ENCODE measurements around the gene DRC7.
"Not testable (repeated sequence)": the region's sequence is repeated elsewhere in the genome, so short reads cannot be mapped to it uniquely, and the experiment has no call there.

Gene DRC7

GRCh38 chr16:57697896-57698537 lies 3.4 kb downstream of the DRC7 start:
- DNase-seq, result no peak

- no peak for DNase-seq
Observed at GRCh38 chr16:57698812-57699405, 4.3 kb downstream of the DRC7 start.

- no peak for DNase-seq
Observed at GRCh38 chr16:57699481-57699880, 4.9 kb downstream of the DRC7 start.

GRCh38 chr16:57699899-57700298 lies 5.3 kb downstream of the DRC7 start:
- DNase-seq, result no peak

GRCh38 chr16:57700781-57701551 lies 6.4 kb downstream of the DRC7 start:
- DNase-seq, result no peak

DNA sequence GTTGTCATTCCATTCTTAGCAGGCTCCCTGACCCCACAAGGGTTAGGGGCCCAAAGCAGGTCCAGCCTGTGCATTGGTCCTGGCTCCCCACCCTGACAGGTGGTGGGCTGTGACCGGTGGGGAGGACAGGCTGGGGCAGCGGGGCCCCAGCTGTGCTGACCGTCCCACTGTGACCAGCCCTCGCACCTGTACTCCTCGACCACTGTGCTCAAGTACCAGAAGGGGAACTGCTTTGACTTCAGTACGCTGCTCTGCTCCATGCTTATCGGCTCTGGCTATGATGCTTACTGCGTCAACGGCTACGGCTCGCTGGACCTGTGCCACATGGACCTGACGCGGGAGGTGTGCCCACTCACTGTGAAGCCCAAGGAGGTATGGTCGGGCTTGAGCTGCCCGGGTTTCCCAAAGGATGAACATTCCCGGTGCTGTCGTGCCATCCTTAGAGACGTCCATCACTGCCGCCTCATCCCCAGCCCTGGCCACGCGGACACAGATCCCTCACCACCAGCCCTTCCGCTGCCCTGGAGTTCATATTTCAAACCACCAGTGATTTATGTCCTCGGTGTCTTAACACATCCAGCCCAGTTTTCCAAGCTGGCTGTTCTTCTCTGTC lies 7.3 kb downstream of the DRC7 start:
- no peak for DNase-seq

DNA sequence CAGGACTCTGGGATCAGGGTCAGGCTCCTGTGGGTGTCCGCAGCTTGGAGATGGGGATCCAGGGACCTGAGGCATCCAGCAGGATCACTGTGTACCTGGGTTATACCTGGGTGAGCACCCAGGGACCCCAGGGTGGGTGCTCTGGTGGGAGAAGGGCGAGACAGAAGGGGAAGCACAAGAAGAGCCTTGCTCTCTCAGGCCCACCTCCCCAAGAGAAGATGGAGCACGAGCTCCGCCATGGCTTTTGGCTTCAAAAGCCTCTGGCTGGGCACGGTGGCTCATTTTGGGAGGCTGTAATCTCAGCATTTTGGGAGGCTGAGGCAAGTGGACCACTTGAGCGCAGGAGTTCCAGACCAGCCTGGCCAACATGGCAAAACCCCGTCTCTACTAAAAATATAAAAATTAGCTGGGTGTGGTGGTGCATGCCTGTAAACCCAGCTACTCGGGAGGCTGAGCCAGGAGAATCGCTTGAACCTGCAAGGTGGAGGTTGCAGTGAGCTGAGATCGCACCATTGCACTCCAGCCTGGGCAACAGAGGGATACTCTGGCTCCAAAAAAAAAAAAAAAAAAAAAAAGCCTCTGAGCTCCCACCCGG lies 8.9 kb downstream of the DRC7 start:
- no peak for DNase-seq

- no peak for DNase-seq
Observed at GRCh38 chr16:57704011-57704904, 9.7 kb downstream of the DRC7 start.

GRCh38 chr16:57704905-57705852 lies 10.6 kb downstream of the DRC7 start:
- no peak for DNase-seq

- no peak for DNase-seq
Observed at GRCh38 chr16:57706717-57707116, 12.1 kb downstream of the DRC7 start.

DNA sequence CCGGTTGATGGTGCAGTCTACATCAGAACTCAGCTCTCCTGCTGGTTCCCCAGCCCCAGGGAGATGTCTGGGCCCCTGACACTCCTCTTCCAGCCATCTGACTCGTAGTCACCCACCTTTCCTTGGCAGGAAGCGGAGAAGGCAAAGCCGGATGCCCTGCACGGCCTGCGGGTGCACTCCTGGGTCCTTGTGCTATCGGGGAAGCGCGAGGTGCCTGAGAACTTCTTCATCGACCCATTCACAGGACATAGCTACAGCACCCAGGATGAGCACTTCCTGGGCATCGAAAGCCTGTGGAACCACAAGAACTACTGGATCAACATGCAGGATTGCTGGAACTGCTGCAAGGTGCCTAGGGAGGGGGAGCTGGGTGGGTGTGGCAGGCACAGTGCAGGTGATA lies 12.7 kb downstream of the DRC7 start:
- DNase-seq, result no peak

DNA sequence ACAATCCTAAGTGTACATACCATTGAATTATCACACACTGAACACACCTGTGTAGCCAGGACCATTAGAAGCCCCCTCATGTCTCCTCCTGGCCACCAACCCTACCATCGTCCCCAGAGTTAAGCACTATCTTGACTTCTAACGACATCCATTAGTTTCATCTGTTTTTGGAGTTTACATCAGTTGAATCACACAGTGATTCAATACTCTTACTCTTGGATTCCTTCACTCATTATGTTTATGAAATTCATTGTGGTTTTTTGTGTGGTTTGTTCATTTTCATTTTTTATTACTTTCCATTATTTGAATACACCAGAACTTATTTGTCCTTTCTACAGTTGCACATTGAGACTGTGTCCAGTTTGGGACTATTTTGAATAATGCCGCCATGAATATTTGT lies 13.6 kb downstream of the DRC7 start:
- DNase-seq, result no peak

DNA sequence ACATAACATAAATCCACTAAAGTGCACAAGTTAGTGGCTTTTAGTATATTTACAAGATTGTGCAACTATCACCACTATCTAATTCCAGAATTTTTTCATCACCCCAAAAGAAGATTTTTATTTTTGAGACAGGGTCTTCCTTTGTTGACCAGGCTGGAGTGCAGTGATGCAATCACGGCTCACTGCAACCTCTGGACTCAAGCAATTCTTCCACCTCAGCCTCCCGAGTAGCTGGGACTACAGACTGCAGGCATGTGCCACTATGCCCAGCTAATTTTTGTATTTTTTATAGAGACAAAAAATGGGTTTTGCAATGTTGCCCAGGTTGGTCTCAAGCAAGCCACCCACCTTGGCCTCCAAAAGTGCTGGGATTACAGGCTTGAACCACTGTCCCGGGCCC lies 15.1 kb downstream of the DRC7 start:
- no peak for DNase-seq

GRCh38 chr16:57711346-57711745 lies 16.7 kb downstream of the DRC7 start:
- DNase-seq, result no peak

- no peak for DNase-seq
Observed at GRCh38 chr16:57711993-57712392, 17.4 kb downstream of the DRC7 start.

DNA sequence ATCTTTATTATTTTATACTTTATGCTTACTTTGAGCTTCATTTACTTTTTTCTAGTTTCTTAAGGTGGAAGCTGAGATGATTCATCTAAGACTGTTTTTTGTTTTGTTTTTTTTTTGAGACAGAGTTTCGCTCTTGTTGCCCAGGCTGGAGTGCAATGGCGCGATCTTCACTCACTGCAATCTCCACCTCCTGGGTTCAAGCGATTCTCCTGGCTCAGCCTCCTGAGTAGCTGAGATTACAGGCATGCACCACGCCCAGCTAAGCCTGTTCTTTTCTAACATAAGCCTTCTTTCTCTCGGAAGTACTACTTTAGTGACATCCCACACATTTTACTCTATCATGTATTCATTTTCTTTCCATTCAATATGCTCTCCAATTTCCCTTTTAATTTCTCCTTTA lies 18.0 kb downstream of the DRC7 start:
- not testable (repeated sequence) for DNase-seq

DNA sequence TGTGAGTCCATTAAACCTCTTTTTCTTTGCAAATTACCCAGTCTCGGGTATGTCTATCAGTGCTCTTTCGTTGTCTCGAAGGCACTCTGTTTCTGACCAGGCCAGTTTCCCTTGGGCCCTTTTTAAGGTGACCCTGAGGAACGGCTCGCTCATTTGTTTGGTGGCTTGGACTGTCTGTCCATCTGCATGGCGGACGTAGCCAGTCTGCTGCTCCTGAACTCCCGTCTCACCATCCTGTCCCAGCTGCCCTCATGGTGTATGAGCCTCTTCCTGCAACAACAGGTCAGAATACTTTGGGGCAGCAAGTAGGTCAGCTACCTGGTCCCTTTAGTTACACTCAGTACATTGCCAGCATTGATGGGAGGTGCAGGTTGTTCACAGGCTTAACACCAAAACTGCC lies 19.0 kb downstream of the DRC7 start:
- DNase-seq, result no peak

DNA sequence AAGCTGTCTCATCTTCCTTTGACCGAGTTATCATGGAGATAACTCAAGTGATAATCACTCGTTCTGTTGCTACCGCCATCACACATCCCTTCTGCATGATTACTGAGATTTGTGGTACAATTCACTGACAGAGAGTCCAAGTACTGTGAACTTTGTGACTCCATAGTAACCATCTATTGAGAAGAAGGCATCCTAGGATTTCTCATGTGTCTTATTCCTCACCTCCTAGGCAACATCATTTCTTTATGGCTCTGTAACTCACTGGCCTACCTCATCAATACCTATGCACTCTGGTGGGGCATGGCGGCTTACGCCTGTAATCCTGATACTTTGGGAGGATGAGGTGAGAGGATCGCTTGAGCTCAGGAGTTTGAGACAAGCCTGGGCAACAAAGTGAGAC lies 19.4 kb downstream of the DRC7 start:
- DNase-seq, result no peak

DNA sequence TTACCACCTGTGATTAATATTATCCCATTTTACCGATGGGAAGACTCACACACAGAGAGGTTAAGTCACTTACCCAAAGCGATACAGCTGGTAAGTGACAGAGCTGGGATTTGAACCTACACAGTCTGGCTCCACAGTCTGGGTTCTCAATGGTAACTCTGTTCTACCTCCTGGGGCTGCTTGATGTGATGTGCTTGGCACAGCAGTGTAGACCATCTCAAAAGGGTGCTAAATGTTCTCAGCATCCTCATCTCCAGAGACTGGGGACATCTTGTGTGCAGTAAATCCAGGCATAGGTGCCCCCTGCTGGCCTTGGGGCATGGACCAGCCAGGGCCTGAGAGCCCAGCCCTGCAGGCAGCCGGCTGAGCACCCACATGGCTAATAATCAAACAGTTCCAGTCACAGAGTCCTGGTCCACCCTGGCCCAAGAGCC lies 25.6 kb downstream of the DRC7 start:
- DNase-seq, result no peak

- no peak for DNase-seq
Observed at GRCh38 chr16:57721356-57722209, 27.0 kb downstream of the DRC7 start.
